GM06990 (cell line): Measurements from ENCODE around the gene RAN.
"Not testable (repeated sequence)": the region's sequence is repeated elsewhere in the genome, so short reads cannot be mapped to it uniquely, and the experiment has no call there.

ENCODE experiments used
- DNase-seq: peaks from one replicate; pipeline ENCODE4 v3.0.0-alpha.2; 2011; ENCODE audit not compliant: insufficient read length; ENCODE audit errors: extremely low read depth
- H3K27me3 ChIP-seq: replicated peaks from 2 replicates; pipeline ENCODE4 v1.6.0; 2011; ENCODE audit warnings: low read length; ENCODE audit not compliant: control insufficient read depth, insufficient read depth
- H3K36me3 ChIP-seq: 2 replicates; pipeline ENCODE4 v1.5.1; 2011; ENCODE audit warnings: low read length; ENCODE audit not compliant: control insufficient read depth, insufficient read depth
- H3K4me3 ChIP-seq: replicated peaks from 2 replicates; pipeline ENCODE4 v1.5.1; 2011; ENCODE audit warnings: low read depth, mild to moderate bottlenecking, control low read depth, low read length
- CTCF ChIP-seq: IDR thresholded peaks from 2 replicates; pipeline ENCODE4 v1.5.1; 2011; ENCODE audit warnings: low read length, control low read depth, mild to moderate bottlenecking, inconsistent platforms; ENCODE audit not compliant: insufficient read depth, poor library complexity, severe bottlenecking

RAN gene

GRCh38 chr12:130856088-130856487 lies 15.8 kb upstream of the RAN start:
- DNase-seq: no peak
- TF ChIP-seq CTCF: no peak
- Histone ChIP-seq H3K27me3 (no peaks in the 10 kb centered on the region), H3K4me3 (no peak overlapping the region), H3K36me3 (no peaks in the 10 kb centered on the region)

GRCh38 chr12:130858084-130858483 lies 13.8 kb upstream of the RAN start:
- no peaks in the 10 kb centered on the region for H3K36me3 ChIP-seq
- no peak for TF ChIP-seq CTCF
- H3K27me3 ChIP-seq: no peaks in the 10 kb centered on the region
- DNase-seq: no peak
- no peak overlapping the region for H3K4me3 ChIP-seq

GRCh38 chr12:130859161-130859560 lies 12.7 kb upstream of the RAN start:
- H3K27me3 ChIP-seq: no peaks in the 10 kb centered on the region
- no peak overlapping the region for H3K4me3 ChIP-seq
- H3K36me3 ChIP-seq: no peaks in the 10 kb centered on the region
- no peak for TF ChIP-seq CTCF
- no peak for DNase-seq

- no peaks in the 10 kb centered on the region for H3K36me3 ChIP-seq
- H3K4me3 ChIP-seq: no peak overlapping the region
- H3K27me3 ChIP-seq: no peaks in the 10 kb centered on the region
- no peak for DNase-seq
- no peak for TF ChIP-seq CTCF
These were observed 11.6 kb upstream of the RAN start for GRCh38 chr12:130860311-130860710.

GRCh38 chr12:130862161-130862560 lies 9.7 kb upstream of the RAN start:
- no peak overlapping the region for H3K4me3 ChIP-seq
- no peak for DNase-seq
- H3K27me3 ChIP-seq: no peaks in the 10 kb centered on the region
- H3K36me3 ChIP-seq: no peaks in the 10 kb centered on the region
- TF ChIP-seq CTCF: no peak

GRCh38 chr12:130862771-130863170 lies 9.1 kb upstream of the RAN start:
- H3K36me3 ChIP-seq, H3K27me3 ChIP-seq, DNase-seq, H3K4me3 ChIP-seq: not testable (repeated sequence)

- Histone ChIP-seq H3K36me3 (no peaks in the 10 kb centered on the region), H3K27me3 (no peaks in the 10 kb centered on the region), H3K4me3 (no peak overlapping the region)
- no peak for DNase-seq
- TF ChIP-seq CTCF: peak; percentile 4
These were observed 8.6 kb upstream of the RAN start for GRCh38 chr12:130863298-130863697.
